Endothelial cell of umbilical vein (primary cell): ENCODE results near the gene MYO6. TPM values are rescaled to one million over a fixed set of nuclear protein-coding genes. Genes with fewer than 3 reads are reported as not detected.

Experiments
- BruUV-seq: library from RNA; stranded (reverse); fragments of 400-500 nt; replicated peaks from 2 replicates; lab custom pipeline; 2021; lab: Mats Ljungman, UMichigan
- CTCF ChIA-PET: fragments of 300-600, 350-600 bp; sonication (Branson Sonifier 250); formaldehyde crosslinking; loops from one replicate; lab custom pipeline; 2021; ENCODE audit warnings: antibody characterized with exemption, inconsistent platforms; lab: Charles Lee
- POLR2A ChIA-PET: fragments of 300-600, 350-600 bp; sonication (Branson Sonifier 250); formaldehyde crosslinking; loops from one replicate; lab custom pipeline; 2021; ENCODE audit warnings: antibody characterized with exemption, inconsistent platforms; lab: Charles Lee
- DNase-seq: peaks from one replicate; pipeline ENCODE4 v3.0.0-alpha.2; 2011; ENCODE audit warnings: low read depth, low spot score
- FAIRE-seq: peaks from 2 replicates; lab custom pipeline; 2011; peaks lifted over from hg19 to GRCh38; lab: Jason Lieb, UNC
- H2AFZ ChIP-seq: 2 replicates; pipeline ENCODE4 v1.6.0; 2012; ENCODE audit warnings: low read depth, low read length, control low read depth, inconsistent platforms
- H3K27ac ChIP-seq: 2 replicates; pipeline ENCODE4 v1.5.1; 2011; ENCODE audit warnings: low read depth, mild to moderate bottlenecking, control low read depth, low read length, moderate library complexity; ENCODE audit not compliant: insufficient read depth
- H3K27me3 ChIP-seq, 2 experiments: 2 replicates each; pipeline versions ENCODE4 v1.6.0 to v1.6.1; 2011; ENCODE audit warnings: low read length in 2 of 2, mixed read lengths in 1 of 2; ENCODE audit not compliant: control insufficient read depth in 2 of 2, insufficient read depth in 2 of 2
- H3K36me3 ChIP-seq, 2 experiments: 2 replicates in 1 of 2; 3 replicates in 1 of 2; pipeline ENCODE4 v1.5.1; 2011; ENCODE audit warnings: low read length in 2 of 2, mild to moderate bottlenecking in 1 of 2, moderate library complexity in 1 of 2; ENCODE audit not compliant: control insufficient read depth in 2 of 2, insufficient read depth in 2 of 2; ENCODE audit errors: extremely low read depth in 1 of 2
- H3K4me1 ChIP-seq: 3 replicates; pipeline ENCODE4 v1.5.1; 2011; ENCODE audit warnings: mild to moderate bottlenecking, low read length; ENCODE audit not compliant: control insufficient read depth, insufficient read depth; ENCODE audit errors: extremely low read depth
- H3K4me2 ChIP-seq: 2 replicates; pipeline ENCODE4 v1.6.1; 2011; ENCODE audit warnings: low read length, control low read depth, mixed read lengths; ENCODE audit not compliant: insufficient read depth
- H3K4me3 ChIP-seq, 3 experiments: fragments of 200-600 bp in 1 of 3; sonication (generic), shearing (Covaris generic) in 1 of 3; replicated peaks in 1 of 3; 2 replicates each; pipeline ENCODE4 v1.5.1; 2011 to 2016; ENCODE audit warnings: control low read depth in 3 of 3, low read length in 3 of 3, mild to moderate bottlenecking in 2 of 3, inconsistent platforms in 1 of 3, low read depth in 1 of 3, moderate library complexity in 1 of 3; ENCODE audit not compliant: insufficient read depth in 1 of 3
- H3K79me2 ChIP-seq: 2 replicates; pipeline ENCODE4 v1.6.0; 2012; ENCODE audit warnings: low read length, inconsistent platforms; ENCODE audit not compliant: control insufficient read depth, insufficient read depth
- H3K9ac ChIP-seq: replicated peaks from 2 replicates; pipeline ENCODE3; 2011; ENCODE audit warnings: low read length, control low read depth; ENCODE audit not compliant: insufficient read depth; ENCODE audit errors: extremely low read depth
- H3K9me1 ChIP-seq: replicated peaks from 3 replicates; pipeline ENCODE4 v1.6.0; 2011; ENCODE audit warnings: mild to moderate bottlenecking, low read length; ENCODE audit not compliant: control insufficient read depth, insufficient read depth; ENCODE audit errors: extremely low read depth
- H3K9me3 ChIP-seq: replicated peaks from 2 replicates; pipeline ENCODE4 v1.5.1; 2012; ENCODE audit warnings: low read length, inconsistent platforms; ENCODE audit not compliant: control insufficient read depth, insufficient read depth
- H4K20me1 ChIP-seq: replicated peaks from 2 replicates; pipeline ENCODE3; 2011; ENCODE audit warnings: mild to moderate bottlenecking, low read length; ENCODE audit not compliant: control insufficient read depth, insufficient read depth; ENCODE audit errors: extremely low read depth
- CTCF ChIP-seq, 2 donors: IDR thresholded peaks; 1 replicate in 1 of 2; 2 replicates in 1 of 2; pipeline ENCODE4 v1.5.1; 2011; ENCODE audit warnings: low read length in 2 of 2, mild to moderate bottlenecking in 2 of 2, moderate library complexity in 2 of 2, control low read depth in 1 of 2, inconsistent platforms in 1 of 2, low read depth in 1 of 2; ENCODE audit not compliant: insufficient read depth in 1 of 2; ENCODE audit errors: extremely low read depth in 1 of 2
- EZH2 ChIP-seq: IDR thresholded peaks from 2 replicates; pipeline ENCODE4 v1.6.1; 2012; ENCODE audit warnings: borderline replicate concordance, low read depth, mild to moderate bottlenecking, moderate library complexity, low read length, inconsistent platforms; ENCODE audit not compliant: severe bottlenecking
- FOS ChIP-seq: IDR thresholded peaks from 2 replicates; pipeline ENCODE4 v1.6.1; 2011; ENCODE audit warnings: mild to moderate bottlenecking, low read length, moderate library complexity, borderline replicate concordance; ENCODE audit not compliant: insufficient read depth
- GATA2 ChIP-seq: IDR thresholded peaks from 2 replicates; pipeline ENCODE4 v1.7.0; 2011; ENCODE audit warnings: low read depth, mild to moderate bottlenecking, moderate library complexity, mixed read lengths, low read length; ENCODE audit not compliant: insufficient read length, insufficient read depth
- JUN ChIP-seq: IDR thresholded peaks from 2 replicates; pipeline ENCODE4 v1.6.1; 2011; ENCODE audit warnings: borderline replicate concordance, low read depth; ENCODE audit not compliant: insufficient read length, insufficient read depth
- MAX ChIP-seq: IDR thresholded peaks from 2 replicates; pipeline ENCODE4 v1.6.1; 2011; ENCODE audit not compliant: insufficient read depth, insufficient read length
- MYC ChIP-seq: IDR thresholded peaks from one replicate; pipeline ENCODE4 v1.6.1; 2011; ENCODE audit warnings: mild to moderate bottlenecking, low read depth, low read length
- POLR2A ChIP-seq: IDR thresholded peaks from 2 replicates; pipeline ENCODE4 v1.6.1; 2012; ENCODE audit warnings: low read depth, mild to moderate bottlenecking, control low read depth, low read length
- POLR2AphosphoS5 ChIP-seq: IDR thresholded peaks from 2 replicates; pipeline ENCODE4 v1.6.1; 2012; ENCODE audit warnings: low read depth, mild to moderate bottlenecking, control low read depth, low read length, moderate library complexity; ENCODE audit not compliant: insufficient read depth
- dilution Hi-C: fragments of 300-500 bp; cut with MboI; formaldehyde crosslinking; loops from one replicate; pipeline ENCODE4 v1.15.0; 2019; ENCODE audit warnings: low sequenced_read_pairs; ENCODE audit not compliant: extremely low pct_ligation_motif_present
- intact Hi-C: fragments of 100-400 bp; cut with micrococcal nuclease; formaldehyde crosslinking; loops from one replicate; pipeline ENCODE4 v1.10.0; 2022
- polyA plus RNA-seq, 4 experiments: library from polyadenylated mRNA; depleted of rRNA in 3 of 4; stranded (reverse) in 3 of 4; unstranded in 1 of 4; fragments of >200 nt; gene quantifications; 2 replicates each; pipeline versions ENCODE4 v1.2.1 to v1.2.3, GENCODE V29; 2011 to 2012; ENCODE audit warnings: missing spikeins in 1 of 4
- total RNA-seq: library from RNA; stranded (reverse); gene quantifications from 2 replicates; pipeline ENCODE4 v1.2.3, GENCODE V29; 2021

The MYO6 gene
- total and polyA plus RNA-seq, 2 donors (not counting 3 experiments of a cell fraction or from before 2014, with no cell fraction given) = 15.5 to 68.0 TPM

GRCh38 chr6:75818098-75818855 lies 69.2 kb downstream of the MYO6 start:
- DNase-seq (no peak), FAIRE-seq (no peak)
- no peaks in the 10 kb centered on the region for H3K4me1 ChIP-seq
- CTCF ChIA-PET = interaction anchor here (1.0 to 1.8 kb wide), 2 partner anchors 9 to 10 kb away, joined by 3 to 9 read pairs; no protein-coding TSS in a partner anchor
- no peak overlapping the region for H3K4me3 ChIP-seq
- H3K27me3 ChIP-seq = no peaks in the 10 kb centered on the region
- peaks cover 2% of the 10 kb centered on the region in 2 experiments for H3K36me3 ChIP-seq
- H4K20me1 ChIP-seq = no peaks in the 10 kb centered on the region
- no peak overlapping the region for H3K9ac ChIP-seq
- TF ChIP-seq EZH2 = no peak
- no peak for TF ChIP-seq FOS
- no peak for TF ChIP-seq MAX
- TF ChIP-seq GATA2 = no peak
- TF ChIP-seq POLR2AphosphoS5 = no peak
- TF ChIP-seq CTCF (IDR thresholded peaks at IDR 0.05; ENCODE audit: extremely low read depth in 1 of 2, insufficient read depth in 1 of 2, low read depth in 1 of 2, low read length in 2 of 2) = no peak
- TF ChIP-seq POLR2A = no peak
- no peak for TF ChIP-seq JUN
- no peak for TF ChIP-seq MYC
- no peaks in the 10 kb centered on the region for H3K9me3 ChIP-seq
- POLR2A ChIA-PET = no interaction called here
- H3K9me1 ChIP-seq = no peaks in the 10 kb centered on the region
- intact Hi-C loops (no loop called here), dilution Hi-C loops (no loop called here)
- H2AFZ ChIP-seq = no peak overlapping the region
- no TSS peak for BruUV-seq
- no peak overlapping the region for H3K27ac ChIP-seq
- no peak overlapping the region for H3K4me2 ChIP-seq
- H3K79me2 ChIP-seq = no peaks in the 10 kb centered on the region
